ENCODE measurements around the gene LDHA. TPM values are rescaled to one million over a fixed set of nuclear protein-coding genes. Genes with fewer than 3 reads are reported as not detected.

The LDHA gene
- total RNA-seq, 1 experiment from 2014 or later = 644 TPM

GRCh38 chr11:18366286-18366685, 28.1 kb upstream of the LDHA start:
- no peaks in the 10 kb centered on the region for H3K4me1 Mint-ChIP-seq
- H3K27me3 Mint-ChIP-seq (ENCODE audit: low read depth) = no peaks in the 10 kb centered on the region
- peaks cover 29% of the 10 kb centered on the region for H3K36me3 Mint-ChIP-seq
- TF ChIP-seq ZNF512 (CRISPR knock-in tag; IDR thresholded peaks at IDR 0.05; ENCODE audit: borderline replicate concordance) (no peak), ZMAT4 (CRISPR knock-in tag; IDR thresholded peaks at IDR 0.05) (no peak), NR2C2 (CRISPR knock-in tag; IDR thresholded peaks at IDR 0.05) (no peak), NFATC4 (CRISPR knock-in tag; IDR thresholded peaks at IDR 0.05) (no peak), GABPB1 (CRISPR knock-in tag; IDR thresholded peaks at IDR 0.05) (no peak), JAZF1 (CRISPR knock-in tag; IDR thresholded peaks at IDR 0.05) (no peak), ZNF317 (CRISPR knock-in tag; IDR thresholded peaks at IDR 0.05; ENCODE audit: borderline replicate concordance, low read depth) (no peak), FOXJ3 (CRISPR knock-in tag; IDR thresholded peaks at IDR 0.05; ENCODE audit: borderline replicate concordance) (no peak), PREB (CRISPR knock-in tag; IDR thresholded peaks at IDR 0.05; ENCODE audit: borderline replicate concordance) (no peak), SP1 (CRISPR knock-in tag; conservative IDR thresholded peaks at IDR 0.05) (no peak)
- H3K9me3 Mint-ChIP-seq = no peaks in the 10 kb centered on the region
- DNase-seq (ENCODE audit: low spot score) (no peak), ATAC-seq (no peak)
- H3K4me3 Mint-ChIP-seq = no peak overlapping the region
- CTCF ChIA-PET = no interaction called here
- POLR2A ChIA-PET = no interaction called here
- H3K27ac Mint-ChIP-seq = no peak overlapping the region

GRCh38 chr11:18367431-18367830, 26.9 kb upstream of the LDHA start:
- no peak overlapping the region for H3K4me3 Mint-ChIP-seq
- no peaks in the 10 kb centered on the region for H3K27me3 Mint-ChIP-seq (ENCODE audit: low read depth)
- H3K36me3 Mint-ChIP-seq = peaks cover 22% of the 10 kb centered on the region
- H3K4me1 Mint-ChIP-seq = no peaks in the 10 kb centered on the region
- POLR2A ChIA-PET = no interaction called here
- no peak for DNase-seq (ENCODE audit: low spot score)
- CTCF ChIA-PET = no interaction called here
- no peak overlapping the region for H3K27ac Mint-ChIP-seq
- ATAC-seq = no peak
- no peaks in the 10 kb centered on the region for H3K9me3 Mint-ChIP-seq
- TF ChIP-seq E2F4 (CRISPR knock-in tag; IDR thresholded peaks at IDR 0.05; ENCODE audit: borderline replicate concordance, low read depth) = no peak
- no peak for TF ChIP-seq SMAD3 (CRISPR knock-in tag; IDR thresholded peaks at IDR 0.05; ENCODE audit: borderline replicate concordance)
- no peak for TF ChIP-seq JAZF1 (CRISPR knock-in tag; IDR thresholded peaks at IDR 0.05)
- TF ChIP-seq NFE2L1 (CRISPR knock-in tag; IDR thresholded peaks at IDR 0.05) = no peak
- no peak for TF ChIP-seq GTF2I (CRISPR knock-in tag; conservative IDR thresholded peaks at IDR 0.05)
- TF ChIP-seq CREB1 (CRISPR knock-in tag; IDR thresholded peaks at IDR 0.05) = no peak
- no peak for TF ChIP-seq ZNF532 (CRISPR knock-in tag; IDR thresholded peaks at IDR 0.05; ENCODE audit: borderline replicate concordance)
- TF ChIP-seq ARID4B (CRISPR knock-in tag; IDR thresholded peaks at IDR 0.05; ENCODE audit: borderline replicate concordance) = no peak
- TF ChIP-seq ATF3 (CRISPR knock-in tag; conservative IDR thresholded peaks at IDR 0.05) = no peak
- TF ChIP-seq STAT6 (CRISPR knock-in tag; conservative IDR thresholded peaks at IDR 0.05; ENCODE audit: low read depth) = no peak

Measured in WTC11 (cell line).